Rectal smooth muscle tissue (tissue), 1 donor: Measurements from ENCODE around the gene STXBP6.

ENCODE experiments used
- H3K27ac ChIP-seq: one replicate; pipeline ENCODE4 v1.7.0; 2013; ENCODE audit warnings: low read depth, low read length, inconsistent platforms
- H3K27me3 ChIP-seq: one replicate; pipeline ENCODE4 v1.7.0; 2013; ENCODE audit warnings: low read length; ENCODE audit not compliant: control insufficient read depth, insufficient read depth
- H3K36me3 ChIP-seq: one replicate; pipeline ENCODE4 v1.7.0; 2013; ENCODE audit warnings: low read length; ENCODE audit not compliant: control insufficient read depth, insufficient read depth
- H3K4me1 ChIP-seq: one replicate; pipeline ENCODE4 v1.7.0; 2013; ENCODE audit warnings: low read length; ENCODE audit not compliant: control insufficient read depth, insufficient read depth
- H3K4me3 ChIP-seq: one replicate; pipeline ENCODE4 v1.7.0; 2013; ENCODE audit warnings: low read length
- H3K9ac ChIP-seq: one replicate; pipeline ENCODE4 v1.7.0; 2013; ENCODE audit warnings: low read length

Gene STXBP6

DNA sequence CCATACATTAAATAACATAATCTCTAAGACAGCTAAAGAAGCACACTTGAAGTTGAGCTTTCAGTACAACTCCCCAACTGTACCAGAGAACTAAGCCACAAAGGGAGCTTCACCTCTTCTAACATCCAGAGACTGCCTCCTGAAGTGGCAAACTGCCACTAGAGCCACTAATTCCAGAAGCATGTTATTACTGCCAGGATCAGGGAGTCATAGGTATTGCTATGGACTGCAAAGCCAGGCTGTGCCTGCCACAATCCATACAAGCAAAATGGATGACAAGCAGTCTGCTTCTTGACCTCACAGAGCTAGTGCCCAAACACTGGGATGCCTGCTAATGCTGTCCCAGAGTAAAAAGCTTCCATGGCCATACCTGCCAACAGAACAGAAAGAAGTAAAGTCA, 160.1 kb downstream of the STXBP6 start:
- H3K36me3 ChIP-seq = no peaks in the 10 kb centered on the region
- no peak overlapping the region for H3K27ac ChIP-seq
- no peak overlapping the region for H3K9ac ChIP-seq
- no peaks in the 10 kb centered on the region for H3K27me3 ChIP-seq
- no peak overlapping the region for H3K4me3 ChIP-seq
- no peaks in the 10 kb centered on the region for H3K4me1 ChIP-seq

DNA sequence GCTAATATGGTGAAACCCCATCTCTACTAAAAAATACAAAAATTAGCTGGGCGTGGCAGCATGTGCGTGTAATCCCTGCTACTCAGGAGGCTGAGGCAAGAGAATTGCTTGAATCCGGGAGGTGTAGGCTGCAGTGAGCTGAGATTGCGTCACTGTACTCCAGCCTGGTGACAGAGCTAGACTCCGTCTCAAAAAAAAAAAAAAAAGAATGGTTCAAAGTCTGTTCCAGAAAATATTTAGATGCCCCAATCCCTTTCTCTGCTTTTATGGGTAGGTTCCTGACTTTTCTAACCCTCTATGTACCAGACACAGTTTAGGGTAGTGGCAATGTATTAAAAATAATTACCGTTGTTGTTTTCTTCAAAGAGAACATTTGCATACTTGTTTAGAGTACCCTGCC, 161.4 kb downstream of the STXBP6 start:
- Histone ChIP-seq H3K4me1 (no peaks in the 10 kb centered on the region), H3K36me3 (no peaks in the 10 kb centered on the region), H3K27ac (no peak overlapping the region), H3K4me3 (no peak overlapping the region), H3K9ac (no peak overlapping the region), H3K27me3 (no peaks in the 10 kb centered on the region)

DNA sequence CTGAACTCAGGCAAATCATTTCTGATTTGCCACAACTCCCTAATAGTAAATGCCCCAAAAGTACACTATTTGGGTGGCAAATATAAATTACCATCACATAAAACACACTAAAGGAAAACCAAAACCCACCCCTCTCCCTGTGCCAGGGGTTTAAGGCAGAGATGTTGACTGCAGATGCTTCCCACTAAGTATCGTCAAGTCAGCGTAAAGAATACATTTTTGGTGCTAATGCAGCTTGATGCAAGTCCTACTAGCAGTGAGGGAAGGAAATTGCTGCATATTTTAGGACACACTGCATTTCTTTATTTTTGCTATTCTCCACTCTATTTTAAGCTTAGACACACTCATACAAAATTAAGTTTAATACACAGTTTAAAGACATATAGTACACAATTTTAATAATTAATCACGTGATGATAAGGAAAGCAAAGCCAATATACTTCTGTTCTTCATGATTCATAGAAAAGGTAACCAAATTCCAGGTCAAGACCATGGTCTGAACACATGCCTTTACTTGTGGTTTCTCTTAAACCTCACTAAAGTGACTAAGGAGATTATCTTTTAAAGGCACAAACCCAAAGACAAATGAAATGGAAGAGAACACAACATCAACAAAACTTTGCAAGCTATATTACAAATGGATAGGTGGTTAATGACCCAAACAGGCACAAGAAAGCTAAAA, 162.2 kb downstream of the STXBP6 start:
- no peaks in the 10 kb centered on the region for H3K4me1 ChIP-seq
- no peaks in the 10 kb centered on the region for H3K36me3 ChIP-seq
- no peak overlapping the region for H3K27ac ChIP-seq
- no peak overlapping the region for H3K4me3 ChIP-seq
- no peak overlapping the region for H3K9ac ChIP-seq
- H3K27me3 ChIP-seq = no peaks in the 10 kb centered on the region

DNA sequence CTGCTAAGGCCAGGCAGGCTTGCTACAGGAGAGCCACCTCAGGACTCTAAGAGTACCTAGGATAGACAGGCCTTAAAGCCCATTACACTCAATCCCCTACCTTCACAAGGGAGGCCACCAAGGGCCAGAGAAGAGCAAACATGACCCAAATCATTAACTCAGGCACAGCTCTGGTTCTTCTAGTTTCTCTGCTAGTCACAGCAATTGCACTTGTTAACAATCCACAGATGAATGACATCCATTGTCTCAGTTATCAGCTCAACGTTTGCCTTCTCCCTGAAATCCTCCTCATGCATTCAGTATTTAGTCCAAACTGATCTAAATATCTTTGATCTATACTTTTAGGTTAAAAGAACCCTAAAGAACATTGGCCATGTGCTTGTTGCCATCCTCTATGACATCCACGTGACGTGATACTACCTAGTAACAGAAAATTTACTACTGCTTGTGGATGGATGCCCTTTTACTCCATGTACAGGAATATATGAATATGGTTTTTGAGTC, 164.5 kb downstream of the STXBP6 start:
- no peak overlapping the region for H3K9ac ChIP-seq
- no peak overlapping the region for H3K4me3 ChIP-seq
- H3K27me3 ChIP-seq = no peaks in the 10 kb centered on the region
- no peaks in the 10 kb centered on the region for H3K36me3 ChIP-seq
- H3K4me1 ChIP-seq = peaks cover 2% of the 10 kb centered on the region
- H3K27ac ChIP-seq = no peak overlapping the region

DNA sequence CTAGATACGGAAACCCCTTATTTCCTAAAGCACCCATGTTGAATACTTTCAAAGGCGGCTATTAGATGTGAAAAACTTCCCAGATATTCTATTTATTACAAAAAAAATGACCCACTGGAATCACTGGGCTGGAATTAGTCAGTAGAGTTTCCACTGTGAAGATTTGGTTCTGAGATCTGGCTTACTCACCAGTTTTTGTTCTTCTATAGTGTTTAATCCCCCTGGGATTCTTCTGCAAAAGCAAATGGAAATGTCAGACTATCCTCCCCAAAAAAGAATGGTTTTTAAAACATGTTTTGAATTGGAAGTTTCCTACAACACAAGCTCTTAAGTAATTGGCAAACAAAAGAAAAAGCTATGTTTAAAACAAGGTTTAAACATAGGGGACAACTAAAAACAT, 166.4 kb downstream of the STXBP6 start:
- Histone ChIP-seq H3K36me3 (no peaks in the 10 kb centered on the region), H3K9ac (no peak overlapping the region), H3K27me3 (no peaks in the 10 kb centered on the region), H3K4me3 (no peak overlapping the region), H3K27ac (no peak overlapping the region), H3K4me1 (peaks cover 2% of the 10 kb centered on the region)

DNA sequence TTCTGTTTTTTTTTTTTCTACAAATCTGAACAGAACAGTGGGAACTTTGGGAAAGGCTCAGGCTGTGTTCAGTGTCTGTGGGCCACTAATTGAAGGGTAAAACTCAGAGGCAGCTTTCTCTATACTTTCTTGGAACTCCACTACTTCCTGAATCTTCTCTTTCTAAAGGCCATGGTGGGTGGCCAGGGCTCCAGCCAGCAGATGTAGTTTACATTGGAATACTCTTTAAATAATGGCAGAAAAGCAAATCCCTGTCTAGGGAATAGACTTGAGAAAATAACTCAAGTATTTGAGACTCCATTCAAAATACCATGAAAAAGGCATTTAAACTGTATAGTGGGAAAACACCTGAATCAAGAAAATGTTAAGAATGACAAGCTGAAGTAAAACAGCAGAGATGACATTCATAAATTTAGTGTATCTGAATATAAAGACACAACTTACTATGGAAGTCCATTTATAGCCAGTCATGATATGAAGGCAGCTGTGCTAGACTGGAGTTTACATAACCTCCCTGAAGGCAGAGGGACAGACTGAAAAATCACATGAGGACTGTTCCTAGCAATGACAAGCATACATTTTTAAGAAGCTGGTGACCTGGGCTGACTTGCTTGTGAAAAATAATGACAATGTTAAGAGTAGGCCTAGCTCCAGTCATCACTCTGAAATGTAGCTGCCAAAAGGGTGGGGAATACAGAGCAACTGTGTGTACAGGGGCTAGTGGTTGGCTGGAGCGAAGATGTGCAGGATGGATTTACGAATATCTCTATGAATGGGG, 168.6 kb downstream of the STXBP6 start:
- Histone ChIP-seq H3K27me3 (no peaks in the 10 kb centered on the region), H3K27ac (no peak overlapping the region), H3K36me3 (no peaks in the 10 kb centered on the region), H3K9ac (peak overlapping the region; percentile 10), H3K4me3 (no peak overlapping the region), H3K4me1 (peaks cover 2% of the 10 kb centered on the region)

DNA sequence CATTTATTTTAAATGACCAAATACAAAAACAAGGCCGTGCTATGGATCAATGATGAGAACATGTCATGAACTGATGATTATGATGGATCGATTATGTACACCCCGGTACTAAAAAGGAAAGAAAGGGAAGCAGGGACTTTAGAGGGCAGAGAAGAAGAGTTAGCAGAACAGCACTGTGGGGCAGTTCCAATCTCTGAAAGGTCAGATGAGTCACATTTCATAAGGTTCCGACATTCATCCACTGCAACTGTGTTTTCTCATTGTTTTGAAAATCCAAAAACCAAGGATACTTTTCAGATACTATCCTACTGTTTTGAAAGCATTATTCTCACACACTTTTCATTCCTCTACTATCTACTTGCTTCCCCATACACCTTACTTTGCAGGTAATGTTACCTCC, 169.3 kb downstream of the STXBP6 start:
- Histone ChIP-seq H3K4me3 (no peak overlapping the region), H3K4me1 (peaks cover 2% of the 10 kb centered on the region), H3K27me3 (no peaks in the 10 kb centered on the region), H3K9ac (peak overlapping the region; percentile 10), H3K27ac (no peak overlapping the region), H3K36me3 (no peaks in the 10 kb centered on the region)

DNA sequence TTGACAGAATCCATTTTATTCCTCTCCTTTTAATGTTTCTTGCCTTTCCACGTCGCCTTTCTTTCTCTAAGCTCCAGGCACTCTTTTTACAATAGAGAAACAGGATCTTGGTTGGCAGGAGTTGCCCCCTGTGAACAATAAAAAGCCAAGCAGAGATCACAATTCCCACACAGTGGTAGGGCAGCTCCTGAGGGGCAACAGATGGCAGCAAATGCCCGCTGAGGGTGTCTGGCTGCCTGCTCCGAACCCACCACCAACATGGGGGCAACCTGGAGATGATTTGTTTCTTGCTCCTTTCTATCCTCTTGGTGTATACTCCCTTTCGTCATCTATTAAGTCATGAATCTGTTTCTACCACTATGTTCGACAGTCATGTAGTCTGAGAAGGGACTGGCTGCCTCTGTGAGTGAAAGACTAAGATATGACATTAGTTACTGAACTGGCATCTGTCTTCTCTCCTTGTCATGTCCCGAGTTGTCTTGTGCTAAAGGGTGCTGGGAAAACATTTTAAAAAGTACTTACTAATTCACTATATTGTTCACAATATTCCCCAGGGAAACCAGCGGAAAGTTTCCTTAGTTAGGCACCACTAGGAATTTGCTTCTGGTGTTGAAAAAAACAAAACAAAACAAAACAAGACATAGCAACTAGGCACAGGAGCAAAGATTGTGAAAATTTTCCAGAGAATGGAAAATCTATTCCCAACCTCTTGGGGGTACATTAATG, 170.1 kb downstream of the STXBP6 start:
- Histone ChIP-seq H3K27ac (no peak overlapping the region), H3K4me1 (peaks cover 2% of the 10 kb centered on the region), H3K9ac (no peak overlapping the region), H3K36me3 (no peaks in the 10 kb centered on the region), H3K27me3 (no peaks in the 10 kb centered on the region), H3K4me3 (no peak overlapping the region)

DNA sequence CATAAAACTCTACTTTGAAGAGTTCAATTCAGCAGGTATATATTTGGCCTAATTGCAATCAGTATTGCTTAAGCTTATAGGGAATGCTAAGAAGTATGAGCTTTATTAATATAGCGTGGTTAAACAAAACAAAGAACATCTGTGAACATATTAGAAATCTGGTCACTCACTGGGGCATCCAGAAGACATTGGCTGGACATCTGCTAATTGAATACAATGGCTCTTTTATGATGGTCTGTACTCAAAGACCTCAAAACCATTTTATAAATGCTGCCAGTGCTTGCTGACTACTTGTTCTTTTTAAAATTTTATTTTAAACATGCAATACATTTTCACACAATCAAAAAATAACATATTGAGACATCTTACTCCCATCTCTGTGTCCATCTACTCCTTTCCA, 173.0 kb downstream of the STXBP6 start:
- Histone ChIP-seq H3K4me3 (no peak overlapping the region), H3K27me3 (no peaks in the 10 kb centered on the region), H3K4me1 (peaks cover 2% of the 10 kb centered on the region), H3K36me3 (no peaks in the 10 kb centered on the region), H3K9ac (no peak overlapping the region), H3K27ac (no peak overlapping the region)

DNA sequence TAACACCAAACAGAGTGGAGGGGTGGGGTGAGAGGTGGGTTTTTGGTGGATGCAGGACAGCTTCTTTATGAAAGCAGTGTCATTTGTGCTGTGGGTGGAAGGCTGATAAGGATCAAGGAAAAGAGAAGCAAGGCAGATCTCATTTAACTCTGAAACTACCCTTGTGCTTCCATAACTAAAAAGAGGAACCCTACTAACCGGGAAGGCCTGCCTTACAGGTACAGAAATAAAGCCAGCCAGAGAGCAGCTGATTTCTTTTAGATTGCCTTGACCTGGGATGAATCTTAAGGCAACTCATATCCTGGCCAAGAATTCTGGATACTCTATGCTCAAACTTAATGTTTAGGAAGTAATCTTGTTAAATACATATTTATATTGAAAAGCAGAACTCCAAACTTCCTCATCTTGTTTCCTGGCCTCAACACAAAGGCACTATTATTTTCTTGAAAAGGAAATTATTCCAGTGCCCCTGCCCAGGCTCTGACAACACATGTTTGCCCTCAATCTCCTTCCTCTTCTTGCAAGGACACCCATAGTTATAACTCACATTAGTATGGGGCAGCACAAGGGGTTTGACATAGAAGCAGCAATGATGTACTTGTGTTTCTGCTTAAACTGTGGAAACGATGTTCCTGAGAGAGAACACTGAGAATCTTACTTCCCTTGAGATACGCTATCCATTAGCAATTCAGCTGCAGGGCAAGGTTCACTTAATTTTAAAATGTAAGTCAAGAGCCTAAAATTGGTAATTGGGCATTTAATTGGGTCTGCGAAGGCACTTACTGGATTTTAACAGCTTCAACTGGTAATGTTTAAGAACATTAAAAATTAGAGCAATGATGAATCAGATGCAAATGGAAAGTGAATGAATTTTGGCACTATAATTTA, 173.7 kb downstream of the STXBP6 start:
- Histone ChIP-seq H3K36me3 (no peaks in the 10 kb centered on the region), H3K27ac (no peak overlapping the region), H3K4me1 (peaks cover 2% of the 10 kb centered on the region), H3K4me3 (no peak overlapping the region), H3K9ac (no peak overlapping the region), H3K27me3 (no peaks in the 10 kb centered on the region)

DNA sequence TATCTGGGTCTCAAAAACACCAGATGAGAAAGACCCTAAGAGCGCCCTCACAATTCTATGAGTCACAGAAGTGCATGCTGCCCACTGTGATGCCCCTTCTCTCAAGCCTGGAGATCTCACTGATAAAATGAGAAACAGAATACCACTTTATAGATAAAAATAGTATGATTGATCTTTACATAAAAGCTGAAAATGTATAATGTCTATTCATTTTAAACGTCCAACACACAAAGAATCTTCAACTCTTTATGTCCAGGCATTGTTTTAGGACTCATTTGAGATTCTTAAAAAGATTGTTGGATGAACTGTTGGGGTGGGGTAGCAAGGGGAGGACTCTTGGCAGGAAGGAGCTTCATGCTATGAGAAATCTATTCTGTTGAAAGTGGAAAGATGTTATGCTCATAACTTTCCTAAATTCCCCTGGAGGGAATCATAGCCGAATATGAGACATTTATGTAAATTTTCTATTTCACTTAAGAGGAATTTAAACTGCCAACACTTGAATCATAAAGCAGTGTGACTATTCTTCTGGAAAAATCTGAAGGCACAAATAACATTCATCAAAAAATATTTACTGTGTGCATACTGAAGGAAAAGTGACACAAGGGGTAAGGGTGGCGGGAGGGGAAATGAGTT, 174.6 kb downstream of the STXBP6 start:
- Histone ChIP-seq H3K27me3 (no peaks in the 10 kb centered on the region), H3K27ac (no peak overlapping the region), H3K4me3 (no peak overlapping the region), H3K9ac (no peak overlapping the region), H3K4me1 (no peaks in the 10 kb centered on the region), H3K36me3 (no peaks in the 10 kb centered on the region)
